Measurements from ENCODE around the gene TRIP12. TPM values are rescaled to one million over a fixed set of nuclear protein-coding genes. Genes with fewer than 3 reads are reported as not detected.

Gene TRIP12
- total RNA-seq, 1 experiment from 2014 or later, result 368 TPM

- Histone ChIP-seq H3K27me3 (ENCODE audit: control insufficient read depth, insufficient read depth, low read length) (no peaks in the 10 kb centered on the region), H3K9me3 (ENCODE audit: control insufficient read depth, insufficient read depth, low read depth, low read length) (no peaks in the 10 kb centered on the region), H3K27ac (ENCODE audit: low read length) (no peak overlapping the region), H3K4me3 (ENCODE audit: low read depth in 2 of 2, low read length in 2 of 2) (no peak overlapping the region), H3K36me3 (ENCODE audit: control insufficient read depth, insufficient read depth, low read length) (peaks cover 3% of the 10 kb centered on the region; the same call in 1 of the 2 replicates), H3K4me1 (ENCODE audit: control insufficient read depth, insufficient read depth, low read length) (peaks cover 25% of the 10 kb centered on the region)
- no TSS peak for BruUV-seq (replicated peaks)
- ATAC-seq (no peak), DNase-seq (ENCODE audit: low read depth, low spot score) (no peak)
- in situ Hi-C loops (cut with HindIII; ENCODE audit: low pct_unique_long_range_greater_than_20kb, low sequenced_read_pairs) (no loop called here), intact Hi-C loops (cut with micrococcal nuclease; ENCODE audit: unreplicated experiment) (no loop called here)
- TF ChIP-seq REST (IDR thresholded peaks at IDR 0.05; ENCODE audit: insufficient read depth in 1 of 2, low read depth in 2 of 2, low read length in 1 of 2) (no peak), TCF7L2 (IDR thresholded peaks at IDR 0.05; ENCODE audit: low read depth, low read length) (no peak), POLR2AphosphoS5 (IDR thresholded peaks at IDR 0.05; ENCODE audit: low read depth, low read length) (no peak), CTCF (IDR thresholded peaks at IDR 0.05) (no peak), SIN3A (IDR thresholded peaks at IDR 0.05; ENCODE audit: borderline replicate concordance, insufficient read depth, low read depth, low read length) (no peak)
- CTCF ChIA-PET, result no interaction called here
- POLR2A ChIA-PET, result no interaction called here
These were observed 7.6 kb downstream of the TRIP12 start for GRCh38 chr2:229914171-229914570.

- H3K36me3 ChIP-seq (ENCODE audit: control insufficient read depth, insufficient read depth, low read length), result no peaks in the 10 kb centered on the region; the same call in 1 of the 2 replicates
- H3K27me3 ChIP-seq (ENCODE audit: control insufficient read depth, insufficient read depth, low read length), result no peaks in the 10 kb centered on the region
- ChIA-PET POLR2A (interaction anchor here (0.6 to 0.7 kb wide), 2 partner anchors 11 to 117 kb away, joined by 3 to 8 read pairs; partner anchors contain the start of genes FBXO36 and TRIP12), CTCF (no interaction called here)
- H3K9me3 ChIP-seq (ENCODE audit: control insufficient read depth, insufficient read depth, low read depth, low read length), result no peaks in the 10 kb centered on the region
- H3K4me1 ChIP-seq (ENCODE audit: control insufficient read depth, insufficient read depth, low read length), result peaks cover 25% of the 10 kb centered on the region
- no peak overlapping the region for H3K27ac ChIP-seq (ENCODE audit: low read length)
- TF ChIP-seq CTCF (IDR thresholded peaks at IDR 0.05) (peak; percentile 52; the same call in 1 of the 2 replicates), POLR2AphosphoS5 (IDR thresholded peaks at IDR 0.05; ENCODE audit: low read depth, low read length) (no peak)
- no TSS peak for BruUV-seq (replicated peaks)
- DNase-seq (ENCODE audit: low read depth, low spot score), result no peak
- peak; percentile 76; the same call in 1 of the 2 replicates for ATAC-seq
- no peak overlapping the region for H3K4me3 ChIP-seq (ENCODE audit: low read depth in 2 of 2, low read length in 2 of 2)
- intact Hi-C loops (cut with micrococcal nuclease; ENCODE audit: unreplicated experiment), result no loop called here
- in situ Hi-C loops (cut with HindIII; ENCODE audit: low pct_unique_long_range_greater_than_20kb, low sequenced_read_pairs), result no loop called here
These were observed 10.9 kb downstream of the TRIP12 start for GRCh38 chr2:229910832-229911412.
